B cell (primary cell): ENCODE results near the gene CHST14. TPM values are rescaled to one million over a fixed set of nuclear protein-coding genes. Genes with fewer than 3 reads are reported as not detected.
A peak's percentile ranks its signal among the peaks of the same experiment; 100 is the strongest.

Experiments
- ATAC-seq: fragments of 200-7000 bp; cut with Tn5 transposase; one replicate; pipeline ENCODE4 v1.10.0; 2021; ENCODE audit warnings: low read depth, mild to moderate bottlenecking, moderate number of reproducible peaks, moderate library complexity
- CTCF ChIA-PET: fragments of 350-600 bp; sonication (Branson Sonifier 250); formaldehyde crosslinking; loops from one replicate; lab custom pipeline; 2021; ENCODE audit warnings: antibody characterized with exemption, inconsistent platforms; lab: Charles Lee
- POLR2A ChIA-PET: fragments of 350-600 bp; sonication (Branson Sonifier 250); formaldehyde crosslinking; loops from one replicate; lab custom pipeline; 2021; ENCODE audit warnings: antibody characterized with exemption; lab: Charles Lee
- DNase-seq: peaks from one replicate; pipeline ENCODE4 v3.0.0; 2013
- H2AFZ ChIP-seq: 2 replicates; pipeline ENCODE4 v1.6.1; 2012; ENCODE audit warnings: mild to moderate bottlenecking, low read depth, low read length; ENCODE audit not compliant: insufficient read depth, poor library complexity, severe bottlenecking
- H3K27ac ChIP-seq, 2 donors: 1 replicate in 1 of 2; 2 replicates in 1 of 2; pipeline ENCODE4 v1.5.1; 2012 to 2013; ENCODE audit warnings: low read length in 2 of 2, mild to moderate bottlenecking in 2 of 2, moderate library complexity in 1 of 2
- H3K27me3 ChIP-seq, 4 experiments: fragments of 200-600 bp in 1 of 4; sonication (generic) in 1 of 4; replicated peaks in 1 of 4; 1 replicate in 2 of 4; 2 replicates in 2 of 4; pipeline versions ENCODE4 v1.6.1 to v1.7.0; 2013 to 2016; ENCODE audit warnings: low read length in 3 of 4, mild to moderate bottlenecking in 2 of 4, mixed read lengths in 1 of 4, moderate library complexity in 1 of 4; ENCODE audit not compliant: insufficient read depth in 4 of 4, control insufficient read depth in 3 of 4; ENCODE audit errors: control extremely low read depth in 1 of 4
- H3K36me3 ChIP-seq, 2 experiments: replicated peaks in 1 of 2; 1 replicate in 1 of 2; 2 replicates in 1 of 2; pipeline versions ENCODE4 v1.6.1 to v1.7.1; 2013; ENCODE audit warnings: low read length in 1 of 2; ENCODE audit not compliant: insufficient read depth in 2 of 2, control insufficient read depth in 1 of 2; ENCODE audit errors: control extremely low read depth in 1 of 2, extremely low read depth in 1 of 2
- H3K4me1 ChIP-seq, 2 donors: fragments of 200-600 bp in 1 of 2; sonication (generic) in 1 of 2; 1 replicate in 1 of 2; 2 replicates in 1 of 2; pipeline versions ENCODE4 v1.5.1 to v1.6.1; 2013 to 2017; ENCODE audit warnings: low read length in 2 of 2; ENCODE audit not compliant: control insufficient read depth in 2 of 2, insufficient read depth in 2 of 2
- H3K4me2 ChIP-seq: replicated peaks from 2 replicates; pipeline ENCODE3; 2012; ENCODE audit warnings: mild to moderate bottlenecking, low read depth, low read length; ENCODE audit not compliant: poor library complexity, severe bottlenecking
- H3K4me3 ChIP-seq, 5 experiments: fragments of 200-600 bp in 1 of 5; sonication (generic) in 1 of 5; 1 replicate in 3 of 5; 2 replicates in 2 of 5; pipeline versions ENCODE4 v1.5.1 to v1.7.0; 2011 to 2016; ENCODE audit warnings: low read length in 4 of 5, mild to moderate bottlenecking in 4 of 5, low read depth in 2 of 5, control low read depth in 1 of 5, moderate library complexity in 1 of 5; ENCODE audit not compliant: insufficient read depth in 1 of 5; ENCODE audit errors: control extremely low read depth in 1 of 5, extremely low read depth in 1 of 5
- H3K79me2 ChIP-seq: fragments of 200-600 bp; sonication (generic); one replicate; pipeline ENCODE4 v1.6.0; 2016; ENCODE audit warnings: low read length; ENCODE audit not compliant: control insufficient read depth, insufficient read depth
- H3K9ac ChIP-seq: fragments of 200-600 bp; sonication (generic); 2 replicates; pipeline ENCODE4 v1.6.1; 2017; ENCODE audit warnings: mild to moderate bottlenecking, low read length, moderate library complexity
- H3K9me3 ChIP-seq, 3 donors: one replicate each; pipeline versions ENCODE4 v1.6.1 to v1.7.1; 2013; ENCODE audit warnings: low read length in 2 of 3; ENCODE audit not compliant: control insufficient read depth in 2 of 3, insufficient read depth in 1 of 3; ENCODE audit errors: control extremely low read depth in 1 of 3
- H4K20me1 ChIP-seq: 2 replicates; pipeline ENCODE4 v1.6.0; 2012; ENCODE audit warnings: mild to moderate bottlenecking, low read length; ENCODE audit not compliant: insufficient read depth, control insufficient read depth, poor library complexity, severe bottlenecking
- H3K27ac Mint-ChIP-seq: one replicate; pipeline ENCODE4 v1.8.0; 2021; ENCODE audit warnings: mixed read lengths
- H3K27me3 Mint-ChIP-seq: one replicate; pipeline ENCODE4 v1.8.0; 2021; ENCODE audit warnings: mixed read lengths
- H3K4me1 Mint-ChIP-seq: one replicate; pipeline ENCODE4 v1.8.0; 2021; ENCODE audit warnings: mixed read lengths
- H3K4me3 Mint-ChIP-seq: one replicate; pipeline ENCODE4 v1.8.0; 2021; ENCODE audit warnings: mixed read lengths
- H3K9me3 Mint-ChIP-seq: one replicate; pipeline ENCODE4 v1.8.0; 2022; ENCODE audit warnings: mixed read lengths; ENCODE audit not compliant: insufficient read depth
- EZH2 ChIP-seq: IDR thresholded peaks from 2 replicates; pipeline ENCODE4 v1.6.1; 2012; ENCODE audit warnings: borderline replicate concordance, low read depth, mild to moderate bottlenecking, moderate library complexity, low read length; ENCODE audit not compliant: insufficient read depth, poor library complexity, severe bottlenecking
- WGBS: methylation state at CpG from one replicate; pipeline ENCODE4 v1.1.5; 2013; ENCODE audit warnings: missing lambda C conversion rate; ENCODE audit not compliant: insufficient coverage; 5-methylcytosine and 5-hydroxymethylcytosine counted together
- intact Hi-C: fragments of 100-400 bp; cut with micrococcal nuclease; formaldehyde crosslinking; loops from one replicate; pipeline ENCODE4 v1.10.0; 2022
- polyA plus RNA-seq: library from polyadenylated mRNA; depleted of rRNA; stranded (reverse); fragments of >200 nt; gene quantifications from 2 replicates; pipeline ENCODE4 v1.2.3, GENCODE V29; 2012
- total RNA-seq, 2 donors: library from RNA; stranded (reverse); fragments of 120-200 nt in 1 of 2; gene quantifications; 1 replicate in 1 of 2; 2 replicates in 1 of 2; pipeline versions ENCODE4 v1.2.3 to v1.2.4, GENCODE V29; 2013 to 2022
- TF ChIP-seq, protein P1 (sequence below): fragments of 200-600 bp; IDR thresholded peaks from one replicate; pipeline ENCODE4 v1.8.0; 2022; ENCODE audit warnings: antibody characterized with exemption, mild to moderate bottlenecking

CHST14 gene
- total and polyA plus RNA-seq, 2 donors (not counting 1 experiment from before 2014, with no cell fraction given): 5.7 to 16.7 TPM

GRCh38 chr15:40437752-40438687, 32.8 kb upstream of the CHST14 start:
- H3K4me3 ChIP-seq: no peak overlapping the region
- H2AFZ ChIP-seq: no peak overlapping the region
- H3K9me3 ChIP-seq: peaks cover 0 to 7% (median 0%) of the 10 kb centered on the region in 3 donors
- Mint-ChIP-seq H3K27ac (no peak overlapping the region), H3K27me3 (peaks cover 31% of the 10 kb centered on the region), H3K4me3 (peak overlapping the region; percentile 45), H3K4me1 (peaks cover 45% of the 10 kb centered on the region), H3K9me3 (no peaks in the 10 kb centered on the region)
- no peak for ATAC-seq
- ChIA-PET POLR2A (no interaction called here), CTCF (no interaction called here)
- peaks cover 15% of the 10 kb centered on the region for H3K79me2 ChIP-seq
- H4K20me1 ChIP-seq: peaks cover 14% of the 10 kb centered on the region
- H3K4me2 ChIP-seq: peak overlapping the region; percentile 79
- DNase-seq: peak; percentile 41
- WGBS: 88% methylated on average over 15 of the region's 21 CpGs
- intact Hi-C loops: no loop called here
- peaks cover 41 to 46% of the 10 kb centered on the region in 2 donors for H3K4me1 ChIP-seq
- no peak overlapping the region for H3K9ac ChIP-seq
- peaks cover 0 to 46% (median 18%) of the 10 kb centered on the region in 4 experiments for H3K27me3 ChIP-seq
- no peak overlapping the region for H3K27ac ChIP-seq
- no peaks in the 10 kb centered on the region for H3K36me3 ChIP-seq
- TF ChIP-seq, protein P1, sequence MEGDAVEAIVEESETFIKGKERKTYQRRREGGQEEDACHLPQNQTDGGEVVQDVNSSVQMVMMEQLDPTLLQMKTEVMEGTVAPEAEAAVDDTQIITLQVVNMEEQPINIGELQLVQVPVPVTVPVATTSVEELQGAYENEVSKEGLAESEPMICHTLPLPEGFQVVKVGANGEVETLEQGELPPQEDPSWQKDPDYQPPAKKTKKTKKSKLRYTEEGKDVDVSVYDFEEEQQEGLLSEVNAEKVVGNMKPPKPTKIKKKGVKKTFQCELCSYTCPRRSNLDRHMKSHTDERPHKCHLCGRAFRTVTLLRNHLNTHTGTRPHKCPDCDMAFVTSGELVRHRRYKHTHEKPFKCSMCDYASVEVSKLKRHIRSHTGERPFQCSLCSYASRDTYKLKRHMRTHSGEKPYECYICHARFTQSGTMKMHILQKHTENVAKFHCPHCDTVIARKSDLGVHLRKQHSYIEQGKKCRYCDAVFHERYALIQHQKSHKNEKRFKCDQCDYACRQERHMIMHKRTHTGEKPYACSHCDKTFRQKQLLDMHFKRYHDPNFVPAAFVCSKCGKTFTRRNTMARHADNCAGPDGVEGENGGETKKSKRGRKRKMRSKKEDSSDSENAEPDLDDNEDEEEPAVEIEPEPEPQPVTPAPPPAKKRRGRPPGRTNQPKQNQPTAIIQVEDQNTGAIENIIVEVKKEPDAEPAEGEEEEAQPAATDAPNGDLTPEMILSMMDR: no peak
- no peak for TF ChIP-seq EZH2

- Mint-ChIP-seq H3K4me1 (peaks cover 52% of the 10 kb centered on the region), H3K9me3 (no peaks in the 10 kb centered on the region), H3K27ac (peak overlapping the region; percentile 32), H3K27me3 (peaks cover 31% of the 10 kb centered on the region), H3K4me3 (peak overlapping the region; percentile 49)
- peak; percentile 30 for DNase-seq
- no peak for TF ChIP-seq EZH2
- TF ChIP-seq, protein P1: no peak
- H3K4me2 ChIP-seq: no peak overlapping the region
- no peak overlapping the region for H3K27ac ChIP-seq
- H2AFZ ChIP-seq: no peak overlapping the region
- CTCF ChIA-PET: interaction anchor here (1.2 kb wide), 1 partner anchor 101 kb away, joined by 4 read pairs; no protein-coding TSS in a partner anchor
- H3K4me1 ChIP-seq: peaks cover 42 to 49% of the 10 kb centered on the region in 2 donors
- no peaks in the 10 kb centered on the region for H3K36me3 ChIP-seq
- intact Hi-C loops: no loop called here
- no peak for ATAC-seq
- H3K9ac ChIP-seq: no peak overlapping the region
- no peak overlapping the region for H3K4me3 ChIP-seq
- 82% methylated on average over 9 of the region's 12 CpGs for WGBS
- H3K27me3 ChIP-seq: peaks cover 0 to 46% (median 18%) of the 10 kb centered on the region in 4 experiments
- H3K9me3 ChIP-seq: peaks cover 0 to 7% (median 0%) of the 10 kb centered on the region in 3 donors
- POLR2A ChIA-PET: no interaction called here
- H4K20me1 ChIP-seq: peaks cover 21% of the 10 kb centered on the region
- peaks cover 22% of the 10 kb centered on the region for H3K79me2 ChIP-seq
These were observed 32.1 kb upstream of the CHST14 start for GRCh38 chr15:40438712-40439111.
